Rectal smooth muscle tissue (tissue), 1 donor: ENCODE data around the gene CENPI.

Source experiments
- H3K27ac ChIP-seq: one replicate; pipeline ENCODE4 v1.7.0; 2013; ENCODE audit warnings: low read depth, low read length, inconsistent platforms
- H3K27me3 ChIP-seq: one replicate; pipeline ENCODE4 v1.7.0; 2013; ENCODE audit warnings: low read length; ENCODE audit not compliant: control insufficient read depth, insufficient read depth
- H3K36me3 ChIP-seq: one replicate; pipeline ENCODE4 v1.7.0; 2013; ENCODE audit warnings: low read length; ENCODE audit not compliant: control insufficient read depth, insufficient read depth
- H3K4me1 ChIP-seq: one replicate; pipeline ENCODE4 v1.7.0; 2013; ENCODE audit warnings: low read length; ENCODE audit not compliant: control insufficient read depth, insufficient read depth
- H3K4me3 ChIP-seq: one replicate; pipeline ENCODE4 v1.7.0; 2013; ENCODE audit warnings: low read length
- H3K9ac ChIP-seq: one replicate; pipeline ENCODE4 v1.7.0; 2013; ENCODE audit warnings: low read length

Gene CENPI

DNA sequence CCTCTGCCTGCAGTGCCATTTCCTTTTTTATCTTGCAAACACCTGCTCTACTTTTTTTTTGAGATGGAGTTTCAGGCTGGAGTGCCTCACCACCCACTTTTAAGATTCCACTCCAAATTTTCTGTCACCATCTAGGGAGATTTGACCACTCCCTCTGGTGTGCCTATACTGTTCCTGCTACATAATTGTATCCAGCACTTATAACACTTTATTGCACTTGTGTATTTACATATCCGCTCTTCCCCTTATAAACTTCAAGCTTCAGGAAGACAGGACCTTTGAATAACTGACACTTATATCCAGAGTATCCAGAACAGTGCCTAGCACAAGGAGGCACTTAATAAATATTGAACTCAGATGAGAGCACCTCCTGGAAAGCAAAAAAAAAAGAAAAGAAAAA lies 6.2 kb upstream of the CENPI start:
- H3K4me1 ChIP-seq = no peaks in the 10 kb centered on the region
- no peak overlapping the region for H3K4me3 ChIP-seq
- no peaks in the 10 kb centered on the region for H3K27me3 ChIP-seq
- no peak overlapping the region for H3K9ac ChIP-seq
- H3K36me3 ChIP-seq = no peaks in the 10 kb centered on the region
- H3K27ac ChIP-seq = no peak overlapping the region

DNA sequence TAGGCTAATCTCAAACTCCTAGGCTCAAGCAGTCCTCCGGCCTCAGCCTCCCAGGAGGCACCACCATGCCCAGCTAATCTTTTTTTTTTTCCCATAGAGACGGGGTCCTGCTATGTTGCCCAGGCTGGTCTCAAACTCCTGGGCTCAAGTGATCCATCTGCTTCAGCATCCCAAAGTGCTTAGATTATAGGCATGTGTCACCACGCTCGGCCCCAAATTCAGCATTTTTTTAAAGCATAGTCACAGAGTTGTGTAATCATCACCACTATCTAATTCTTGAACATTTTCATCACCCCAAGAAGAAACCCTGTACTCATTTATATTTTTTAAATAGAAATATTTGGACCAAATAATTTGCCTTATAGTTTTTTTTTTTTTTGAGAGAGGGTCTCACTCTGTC lies 10.3 kb downstream of the CENPI start:
- Histone ChIP-seq H3K36me3 (no peaks in the 10 kb centered on the region), H3K4me1 (no peaks in the 10 kb centered on the region), H3K27ac (no peak overlapping the region), H3K27me3 (no peaks in the 10 kb centered on the region), H3K9ac (no peak overlapping the region), H3K4me3 (no peak overlapping the region)

DNA sequence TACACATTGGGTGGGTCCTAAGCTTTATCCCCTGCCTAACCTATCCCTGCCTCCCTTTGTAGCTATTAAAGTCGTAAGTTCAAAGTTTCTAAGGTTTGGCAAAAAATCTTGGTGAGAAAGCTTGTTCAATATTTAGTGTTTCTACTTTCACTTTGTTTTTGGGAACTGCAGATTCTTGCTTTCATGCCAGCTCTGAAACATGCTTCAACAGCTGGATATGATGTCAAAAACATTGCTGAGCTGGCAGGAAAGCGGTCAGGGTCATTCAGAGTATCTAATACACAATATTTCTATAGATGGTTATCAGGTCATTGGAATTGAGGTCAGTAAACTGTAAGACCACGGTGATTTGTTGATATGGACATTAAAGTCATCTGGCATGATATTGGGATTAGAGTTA lies 19.7 kb downstream of the CENPI start:
- Histone ChIP-seq H3K27me3 (no peaks in the 10 kb centered on the region), H3K9ac (no peak overlapping the region), H3K4me1 (no peaks in the 10 kb centered on the region), H3K27ac (no peak overlapping the region), H3K36me3 (no peaks in the 10 kb centered on the region), H3K4me3 (no peak overlapping the region)

DNA sequence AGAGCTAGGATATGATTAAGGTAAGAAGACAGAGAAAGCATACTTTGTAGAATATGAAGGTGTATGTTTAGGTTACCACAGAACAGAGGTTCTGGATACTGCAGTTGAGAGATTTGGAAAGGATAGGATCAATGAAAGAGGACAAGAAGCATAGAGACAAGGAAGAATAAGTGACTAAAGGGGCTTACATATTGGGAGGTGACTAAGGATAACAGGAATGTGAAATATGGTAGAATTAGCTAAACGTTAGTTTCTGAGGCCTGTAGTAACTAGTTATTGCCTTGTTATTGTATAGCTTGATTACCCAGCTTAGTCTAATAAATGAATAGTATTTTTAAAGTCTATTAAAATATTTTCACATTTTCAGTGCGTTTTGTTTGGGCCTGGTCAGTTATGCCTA lies 38.2 kb downstream of the CENPI start:
- no peak overlapping the region for H3K4me3 ChIP-seq
- no peaks in the 10 kb centered on the region for H3K36me3 ChIP-seq
- no peaks in the 10 kb centered on the region for H3K27me3 ChIP-seq
- no peaks in the 10 kb centered on the region for H3K4me1 ChIP-seq
- H3K27ac ChIP-seq = no peak overlapping the region
- no peak overlapping the region for H3K9ac ChIP-seq
